PC-9 (cell line): ENCODE data around the gene AFAP1L2.

ENCODE experiments used
- CTCF ChIP-seq: fragments of 200-600 bp; sonication (generic); conservative IDR thresholded peaks from 2 replicates; pipeline ENCODE4 v1.6.1; 2017; ENCODE audit warnings: mixed run types, antibody characterized with exemption, mild to moderate bottlenecking, moderate library complexity
- EZH2 ChIP-seq: fragments of 200-600 bp; sonication (generic); IDR thresholded peaks from 2 replicates; pipeline ENCODE4 v1.8.0; 2017; ENCODE audit warnings: antibody characterized with exemption, low read depth

DNA sequence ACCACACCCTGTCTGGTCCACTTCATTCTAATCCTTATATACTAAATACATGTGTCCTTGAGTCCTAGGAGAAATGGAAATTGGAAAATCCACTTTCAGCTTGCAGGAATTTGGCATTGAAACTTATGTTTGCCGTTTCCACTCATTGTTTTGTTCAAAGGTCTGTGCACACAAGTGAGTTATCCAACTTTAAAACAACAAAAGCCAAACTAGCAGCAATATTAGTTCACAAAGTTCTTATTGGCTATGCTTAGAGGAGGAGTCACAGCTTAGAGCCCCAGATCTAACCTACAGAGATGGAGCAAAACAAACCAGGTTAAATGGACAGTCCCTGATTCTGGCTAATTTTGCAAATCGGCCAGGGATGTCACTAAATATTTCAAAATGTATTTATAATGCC is 44.6 kb upstream of the AFAP1L2 start:
- TF ChIP-seq CTCF: no peak
- TF ChIP-seq EZH2: no peak
